ENCODE measurements around the gene DUS1L.

GRCh38 chr17:82103553-82104451 lies 38.2 kb upstream of the DUS1L start:
- TF ChIP-seq POLR2A (IDR thresholded peaks at IDR 0.05) = no peak
- TF ChIP-seq CTCF (IDR thresholded peaks at IDR 0.05) = no peak
- TF ChIP-seq POLR2AphosphoS5 (IDR thresholded peaks at IDR 0.05; ENCODE audit: insufficient read depth in 1 of 2, low read depth in 1 of 2) = peak; percentile 56 to 63
